ENCODE measurements around the gene PDGFD. TPM values are rescaled to one million over a fixed set of nuclear protein-coding genes. Genes with fewer than 3 reads are reported as not detected.

PDGFD gene
- total RNA-seq, 1 experiment from 2014 or later = 2.6 TPM

DNA sequence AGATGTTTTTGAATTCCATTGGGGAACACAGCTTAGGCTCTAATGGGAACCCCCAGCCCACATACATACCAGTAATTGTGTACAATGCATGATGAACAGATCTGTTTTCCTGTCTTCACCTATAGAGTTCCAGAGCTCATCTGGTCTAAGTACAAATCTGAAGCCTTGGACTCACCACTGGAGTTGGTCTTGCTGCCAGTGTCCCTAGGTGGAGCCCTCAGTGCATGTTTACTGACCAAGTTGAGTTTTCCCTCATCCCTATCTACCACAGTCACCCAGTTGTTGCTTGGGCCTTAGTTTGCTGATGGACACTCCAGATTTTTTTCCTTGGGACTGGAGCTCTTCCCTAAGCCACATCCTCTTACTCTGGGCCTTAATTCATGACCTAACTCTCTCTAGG is 286.7 kb downstream of the PDGFD start:
- Mint-ChIP-seq H3K9me3 (peaks cover 14% of the 10 kb centered on the region), H3K27ac (no peak overlapping the region), H3K4me1 (no peaks in the 10 kb centered on the region), H3K36me3 (0 out of 2 replicates have a peak, but pooled peaks cover 3% of the 10 kb centered on the region), H3K4me3 (no peak overlapping the region), H3K27me3 (ENCODE audit: low read depth) (no peaks in the 10 kb centered on the region)
- no peak for DNase-seq (ENCODE audit: low spot score)
- ChIA-PET POLR2A (no interaction called here), CTCF (interaction anchor here (0.8 kb wide), 1 partner anchor 287 kb away, joined by 3 read pairs; the partner anchor contains the start of gene PDGFD)
- ATAC-seq = peak; percentile 30; the same call in 1 of the 2 replicates
- TF ChIP-seq SMAD4 (CRISPR knock-in tag; IDR thresholded peaks at IDR 0.05) = no peak
- no peak for TF ChIP-seq SP1 (CRISPR knock-in tag; conservative IDR thresholded peaks at IDR 0.05)
- TF ChIP-seq MYBL2 (CRISPR knock-in tag; IDR thresholded peaks at IDR 0.05) = no peak
- TF ChIP-seq GRHL2 (CRISPR knock-in tag; IDR thresholded peaks at IDR 0.05; ENCODE audit: insufficient replicate concordance, severe bottlenecking) = no peak
- TF ChIP-seq, protein P1, sequence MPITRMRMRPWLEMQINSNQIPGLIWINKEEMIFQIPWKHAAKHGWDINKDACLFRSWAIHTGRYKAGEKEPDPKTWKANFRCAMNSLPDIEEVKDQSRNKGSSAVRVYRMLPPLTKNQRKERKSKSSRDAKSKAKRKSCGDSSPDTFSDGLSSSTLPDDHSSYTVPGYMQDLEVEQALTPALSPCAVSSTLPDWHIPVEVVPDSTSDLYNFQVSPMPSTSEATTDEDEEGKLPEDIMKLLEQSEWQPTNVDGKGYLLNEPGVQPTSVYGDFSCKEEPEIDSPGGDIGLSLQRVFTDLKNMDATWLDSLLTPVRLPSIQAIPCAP (CRISPR knock-in tag; IDR thresholded peaks at IDR 0.05) = no peak
- TF ChIP-seq KAT7 (CRISPR knock-in tag; IDR thresholded peaks at IDR 0.05; ENCODE audit: borderline replicate concordance) = no peak
- no peak for TF ChIP-seq SOX15 (CRISPR knock-in tag; IDR thresholded peaks at IDR 0.05)
- TF ChIP-seq, protein P2, sequence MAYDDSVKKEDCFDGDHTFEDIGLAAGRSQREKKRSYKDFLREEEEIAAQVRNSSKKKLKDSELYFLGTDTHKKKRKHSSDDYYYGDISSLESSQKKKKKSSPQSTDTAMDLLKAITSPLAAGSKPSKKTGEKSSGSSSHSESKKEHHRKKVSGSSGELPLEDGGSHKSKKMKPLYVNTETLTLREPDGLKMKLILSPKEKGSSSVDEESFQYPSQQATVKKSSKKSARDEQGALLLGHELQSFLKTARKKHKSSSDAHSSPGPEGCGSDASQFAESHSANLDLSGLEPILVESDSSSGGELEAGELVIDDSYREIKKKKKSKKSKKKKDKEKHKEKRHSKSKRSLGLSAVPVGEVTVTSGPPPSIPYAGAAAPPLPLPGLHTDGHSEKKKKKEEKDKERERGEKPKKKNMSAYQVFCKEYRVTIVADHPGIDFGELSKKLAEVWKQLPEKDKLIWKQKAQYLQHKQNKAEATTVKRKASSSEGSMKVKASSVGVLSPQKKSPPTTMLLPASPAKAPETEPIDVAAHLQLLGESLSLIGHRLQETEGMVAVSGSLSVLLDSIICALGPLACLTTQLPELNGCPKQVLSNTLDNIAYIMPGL (CRISPR knock-in tag; IDR thresholded peaks at IDR 0.05) = no peak
- no peak for TF ChIP-seq ZNF671 (CRISPR knock-in tag; IDR thresholded peaks at IDR 0.05)
- no peak for TF ChIP-seq GTF2I (CRISPR knock-in tag; conservative IDR thresholded peaks at IDR 0.05)

DNA sequence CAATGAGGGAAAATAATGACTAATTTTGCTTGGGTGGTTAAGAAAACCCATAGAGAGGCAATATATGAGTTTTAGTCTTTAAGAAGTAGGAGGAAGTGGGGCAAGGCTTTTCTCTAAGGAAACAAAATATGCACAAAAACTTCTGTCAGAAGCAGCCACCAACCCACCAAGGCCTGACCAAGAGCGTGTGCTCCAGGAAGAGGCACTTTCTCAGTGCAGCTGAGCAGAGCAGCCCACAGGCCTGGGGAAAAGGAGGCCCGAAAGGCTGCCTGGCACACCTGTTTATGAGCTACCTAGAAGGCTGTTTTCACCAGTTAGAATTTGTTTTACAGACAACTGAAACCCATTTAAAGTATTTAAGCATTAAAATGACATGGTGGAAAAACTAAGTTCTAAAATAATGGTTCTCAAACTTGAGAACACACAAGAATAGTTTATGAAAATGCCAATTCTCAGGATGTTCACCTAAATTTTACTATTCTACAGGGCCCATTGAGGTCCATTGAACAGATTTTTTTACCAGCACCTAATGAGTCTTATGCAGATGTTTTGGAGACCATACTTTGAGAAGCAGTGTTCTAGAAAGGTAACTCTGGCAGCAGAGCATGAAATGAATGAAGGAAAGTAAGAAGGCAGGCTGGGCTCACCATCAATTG is 288.0 kb downstream of the PDGFD start:
- no peaks in the 10 kb centered on the region for H3K4me1 Mint-ChIP-seq
- DNase-seq (ENCODE audit: low spot score) = no peak
- 0 out of 2 replicates have a peak, but pooled peaks cover 3% of the 10 kb centered on the region for H3K36me3 Mint-ChIP-seq
- peaks cover 14% of the 10 kb centered on the region for H3K9me3 Mint-ChIP-seq
- ATAC-seq = no peak
- POLR2A ChIA-PET = no interaction called here
- no peak overlapping the region for H3K4me3 Mint-ChIP-seq
- CTCF ChIA-PET = no interaction called here
- H3K27me3 Mint-ChIP-seq (ENCODE audit: low read depth) = no peaks in the 10 kb centered on the region
- no peak for TF ChIP-seq ZNF138 (CRISPR knock-in tag; conservative IDR thresholded peaks at IDR 0.05)
- no peak for TF ChIP-seq NR2C2 (CRISPR knock-in tag; IDR thresholded peaks at IDR 0.05)
- TF ChIP-seq CBFB (CRISPR knock-in tag; IDR thresholded peaks at IDR 0.05; ENCODE audit: low read depth) = no peak
- TF ChIP-seq, protein P3, sequence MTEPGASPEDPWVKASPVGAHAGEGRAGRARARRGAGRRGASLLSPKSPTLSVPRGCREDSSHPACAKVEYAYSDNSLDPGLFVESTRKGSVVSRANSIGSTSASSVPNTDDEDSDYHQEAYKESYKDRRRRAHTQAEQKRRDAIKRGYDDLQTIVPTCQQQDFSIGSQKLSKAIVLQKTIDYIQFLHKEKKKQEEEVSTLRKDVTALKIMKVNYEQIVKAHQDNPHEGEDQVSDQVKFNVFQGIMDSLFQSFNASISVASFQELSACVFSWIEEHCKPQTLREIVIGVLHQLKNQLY (CRISPR knock-in tag; IDR thresholded peaks at IDR 0.05) = no peak
- TF ChIP-seq JAZF1 (CRISPR knock-in tag; IDR thresholded peaks at IDR 0.05) = no peak
- TF ChIP-seq, protein P4, sequence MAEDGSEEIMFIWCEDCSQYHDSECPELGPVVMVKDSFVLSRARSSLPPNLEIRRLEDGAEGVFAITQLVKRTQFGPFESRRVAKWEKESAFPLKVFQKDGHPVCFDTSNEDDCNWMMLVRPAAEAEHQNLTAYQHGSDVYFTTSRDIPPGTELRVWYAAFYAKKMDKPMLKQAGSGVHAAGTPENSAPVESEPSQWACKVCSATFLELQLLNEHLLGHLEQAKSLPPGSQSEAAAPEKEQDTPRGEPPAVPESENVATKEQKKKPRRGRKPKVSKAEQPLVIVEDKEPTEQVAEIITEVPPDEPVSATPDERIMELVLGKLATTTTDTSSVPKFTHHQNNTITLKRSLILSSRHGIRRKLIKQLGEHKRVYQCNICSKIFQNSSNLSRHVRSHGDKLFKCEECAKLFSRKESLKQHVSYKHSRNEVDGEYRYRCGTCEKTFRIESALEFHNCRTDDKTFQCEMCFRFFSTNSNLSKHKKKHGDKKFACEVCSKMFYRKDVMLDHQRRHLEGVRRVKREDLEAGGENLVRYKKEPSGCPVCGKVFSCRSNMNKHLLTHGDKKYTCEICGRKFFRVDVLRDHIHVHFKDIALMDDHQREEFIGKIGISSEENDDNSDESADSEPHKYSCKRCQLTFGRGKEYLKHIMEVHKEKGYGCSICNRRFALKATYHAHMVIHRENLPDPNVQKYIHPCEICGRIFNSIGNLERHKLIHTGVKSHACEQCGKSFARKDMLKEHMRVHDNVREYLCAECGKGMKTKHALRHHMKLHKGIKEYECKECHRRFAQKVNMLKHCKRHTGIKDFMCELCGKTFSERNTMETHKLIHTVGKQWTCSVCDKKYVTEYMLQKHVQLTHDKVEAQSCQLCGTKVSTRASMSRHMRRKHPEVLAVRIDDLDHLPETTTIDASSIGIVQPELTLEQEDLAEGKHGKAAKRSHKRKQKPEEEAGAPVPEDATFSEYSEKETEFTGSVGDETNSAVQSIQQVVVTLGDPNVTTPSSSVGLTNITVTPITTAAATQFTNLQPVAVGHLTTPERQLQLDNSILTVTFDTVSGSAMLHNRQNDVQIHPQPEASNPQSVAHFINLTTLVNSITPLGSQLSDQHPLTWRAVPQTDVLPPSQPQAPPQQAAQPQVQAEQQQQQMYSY (CRISPR knock-in tag; IDR thresholded peaks at IDR 0.05) = no peak
- no peak overlapping the region for H3K27ac Mint-ChIP-seq

DNA sequence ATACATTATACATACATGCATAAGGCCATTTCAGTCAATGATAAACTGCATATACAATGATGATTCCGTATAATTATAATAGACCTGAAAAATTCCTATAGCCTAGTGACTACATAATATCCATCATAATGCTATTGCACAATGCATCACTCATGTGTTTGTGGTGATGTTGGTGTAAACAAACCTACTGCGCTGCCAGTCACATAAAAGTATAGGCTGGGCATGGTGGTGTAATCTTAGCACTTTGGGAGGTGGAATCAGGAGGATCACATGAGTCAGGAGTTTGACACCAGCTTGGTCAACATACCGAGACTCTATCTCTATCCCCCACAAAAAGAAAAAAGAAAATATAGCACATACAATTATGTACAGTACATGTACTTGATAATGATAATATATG is 291.2 kb downstream of the PDGFD start:
- CTCF ChIA-PET = no interaction called here
- POLR2A ChIA-PET = no interaction called here
- DNase-seq (ENCODE audit: low spot score) = no peak
- TF ChIP-seq, protein P5, sequence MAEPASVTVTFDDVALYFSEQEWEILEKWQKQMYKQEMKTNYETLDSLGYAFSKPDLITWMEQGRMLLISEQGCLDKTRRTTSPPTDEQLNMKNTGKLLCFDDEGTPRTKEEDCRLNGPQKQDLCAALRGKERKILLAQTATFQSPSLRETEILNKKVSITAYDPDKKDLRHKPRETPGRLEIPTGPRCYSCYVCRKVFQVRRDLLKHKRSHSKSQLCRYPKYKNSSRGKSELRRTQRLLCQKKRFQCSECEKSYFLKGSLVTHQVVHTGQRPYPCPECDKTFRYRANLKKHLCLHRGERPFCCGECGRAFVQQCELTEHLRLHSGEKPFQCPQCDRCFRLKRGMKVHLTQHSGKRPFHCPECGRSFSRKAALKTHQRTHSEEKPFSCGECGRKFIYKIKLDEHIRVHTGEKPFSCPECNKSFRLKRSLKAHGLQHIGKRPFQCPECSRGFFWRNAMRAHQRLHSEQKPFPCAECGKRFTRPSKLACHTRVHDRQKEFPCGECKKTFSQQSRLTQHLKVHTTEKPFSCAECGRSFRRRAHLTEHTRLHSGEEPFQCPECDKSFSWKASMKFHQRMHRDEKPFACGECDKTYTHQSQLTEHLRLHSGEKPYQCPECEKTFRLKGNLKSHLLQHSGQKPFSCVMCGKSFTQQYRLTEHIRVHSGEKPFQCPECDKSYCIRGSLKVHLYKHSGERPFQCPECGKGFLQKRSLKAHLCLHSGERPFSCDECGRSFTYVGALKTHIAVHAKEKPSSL (CRISPR knock-in tag; conservative IDR thresholded peaks at IDR 0.05) = no peak
- TF ChIP-seq TEAD1 (CRISPR knock-in tag; IDR thresholded peaks at IDR 0.05) = no peak
- ATAC-seq = no peak
- peaks cover 7% of the 10 kb centered on the region for H3K9me3 Mint-ChIP-seq
- H3K4me3 Mint-ChIP-seq = no peak overlapping the region
- no peaks in the 10 kb centered on the region for H3K27me3 Mint-ChIP-seq (ENCODE audit: low read depth)
- H3K36me3 Mint-ChIP-seq = no peaks in the 10 kb centered on the region
- H3K27ac Mint-ChIP-seq = no peak overlapping the region
- H3K4me1 Mint-ChIP-seq = no peaks in the 10 kb centered on the region

Data from WTC11 (cell line).